Globus pallidus (tissue), 1 donor: ENCODE data around the gene EXO1.

ENCODE experiments used
- DNase-seq: peaks from one replicate; pipeline ENCODE4 v3.0.0-alpha.2; 2015; ENCODE audit warnings: low spot score

The EXO1 gene

GRCh38 chr1:241891296-241891695 is 43.3 kb downstream of the EXO1 start:
- no peak for DNase-seq

DNA sequence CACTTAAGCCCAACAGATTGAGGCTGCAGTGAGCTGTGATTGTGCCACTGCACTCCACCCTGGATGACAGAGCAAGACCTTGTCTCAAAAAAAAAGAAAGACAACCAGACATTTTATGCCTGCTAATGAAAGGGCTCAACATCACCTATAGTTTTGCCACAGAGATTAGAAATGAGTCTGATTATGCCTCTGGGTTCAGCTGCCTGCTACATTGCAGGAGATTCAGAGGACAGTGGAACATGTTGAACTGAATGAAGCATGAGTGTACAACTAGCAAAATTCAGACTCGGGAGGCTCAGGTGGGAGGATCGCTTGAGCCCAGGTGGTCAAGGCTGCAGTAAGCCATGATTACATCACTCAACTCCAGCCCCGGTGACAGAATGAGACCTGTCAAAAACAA is 46.0 kb downstream of the EXO1 start:
- no peak for DNase-seq

- no peak for DNase-seq
These were observed 47.0 kb downstream of the EXO1 start for GRCh38 chr1:241895013-241895412.

GRCh38 chr1:241896670-241896962 is 48.6 kb downstream of the EXO1 start:
- DNase-seq: no peak

- no peak for DNase-seq
These were observed 51.2 kb downstream of the EXO1 start for GRCh38 chr1:241899210-241899609.

DNA sequence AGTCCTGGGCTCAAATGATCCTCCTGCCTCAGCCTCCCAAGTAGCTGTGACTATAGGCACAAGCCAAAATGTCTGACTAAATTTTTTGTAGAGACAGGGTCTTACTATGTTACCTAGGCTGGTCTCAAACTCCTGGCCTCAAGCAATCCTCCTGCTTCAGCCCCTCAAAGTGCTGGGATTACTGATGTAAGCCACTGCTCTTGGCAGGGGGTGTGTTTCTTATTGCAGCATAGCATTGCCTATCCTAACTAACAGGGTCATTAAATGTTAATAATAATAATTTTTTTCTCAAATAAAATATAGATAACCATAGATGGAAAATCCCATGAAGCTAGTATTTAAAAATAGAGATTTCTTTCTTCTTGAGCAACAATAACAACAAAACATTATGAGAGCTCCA is 52.4 kb downstream of the EXO1 start:
- DNase-seq: no peak

- no peak for DNase-seq
These were observed 54.5 kb downstream of the EXO1 start for GRCh38 chr1:241902391-241903065.

DNA sequence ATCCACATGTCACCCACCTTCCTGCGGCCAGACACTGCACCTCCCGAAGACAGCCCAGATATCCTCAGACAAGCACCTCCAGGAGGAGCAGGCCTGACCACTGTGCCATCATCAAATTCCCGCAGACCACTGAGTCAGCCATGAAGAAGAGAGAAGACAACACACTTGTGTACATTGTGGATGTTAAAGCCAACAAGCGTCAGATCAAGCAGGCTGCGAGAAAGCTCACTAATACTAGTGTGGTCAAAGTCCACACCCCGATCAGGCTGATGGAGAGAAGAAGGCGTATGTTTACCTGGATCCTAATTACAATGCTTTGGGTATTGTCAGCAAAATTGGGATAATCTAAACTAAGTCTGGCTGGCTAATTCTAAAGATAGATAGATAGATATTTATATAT is 68.2 kb downstream of the EXO1 start:
- no peak for DNase-seq

DNA sequence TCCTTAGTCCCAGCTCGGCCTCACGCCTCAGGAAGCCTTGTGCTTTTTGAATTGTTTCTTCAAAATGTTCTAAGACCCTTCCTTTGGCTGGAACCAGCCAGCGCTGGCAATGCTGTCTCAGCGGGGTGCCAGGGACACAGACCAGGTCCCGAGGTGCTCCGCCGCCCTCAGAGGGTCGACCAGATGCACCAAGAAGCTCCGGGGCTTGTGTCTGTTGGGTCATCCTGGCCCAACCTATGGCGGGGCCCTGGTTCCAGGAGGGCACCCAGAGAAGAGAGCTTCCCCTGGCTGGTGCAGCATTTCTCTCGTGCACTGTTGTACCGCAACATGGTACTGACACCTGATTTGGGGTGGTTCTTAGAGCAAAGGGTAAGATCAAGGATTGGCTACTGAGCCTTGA is 69.5 kb downstream of the EXO1 start:
- DNase-seq: no peak

GRCh38 chr1:241918879-241919278 is 70.9 kb downstream of the EXO1 start:
- DNase-seq: no peak

DNA sequence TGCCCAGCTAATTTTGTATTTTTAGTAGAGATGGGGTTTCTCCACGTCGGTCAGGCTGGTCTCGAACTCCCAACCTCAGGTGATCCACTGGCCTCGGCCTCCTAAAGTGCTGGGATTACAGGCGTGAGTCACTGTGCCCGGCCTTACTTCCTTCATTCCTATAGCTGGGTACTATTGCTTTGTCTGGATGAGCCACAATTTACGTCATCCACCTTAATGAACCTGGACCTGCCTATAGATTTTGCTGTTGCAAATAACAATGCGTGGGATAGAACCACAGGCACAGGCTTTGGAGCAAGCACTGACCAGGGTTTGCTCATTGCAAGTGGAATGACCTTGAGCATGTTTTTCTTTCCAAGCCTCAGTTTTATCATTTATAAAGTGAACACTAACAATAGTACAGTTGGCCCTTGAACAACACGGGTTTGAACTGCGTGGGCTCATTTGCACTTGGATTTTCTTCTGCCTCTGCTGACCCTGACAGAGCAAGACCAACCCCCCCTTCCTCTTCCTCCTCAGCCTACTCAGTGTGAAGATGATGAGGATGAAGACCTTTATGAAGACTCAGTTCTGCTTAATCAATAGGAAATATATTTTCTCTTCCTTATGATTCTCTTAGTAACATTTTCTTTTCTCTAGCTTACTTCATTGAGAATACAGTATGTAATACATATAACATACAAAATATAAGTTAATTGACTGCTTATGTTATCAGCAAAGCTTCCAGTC is 76.2 kb downstream of the EXO1 start:
- DNase-seq: no peak

DNA sequence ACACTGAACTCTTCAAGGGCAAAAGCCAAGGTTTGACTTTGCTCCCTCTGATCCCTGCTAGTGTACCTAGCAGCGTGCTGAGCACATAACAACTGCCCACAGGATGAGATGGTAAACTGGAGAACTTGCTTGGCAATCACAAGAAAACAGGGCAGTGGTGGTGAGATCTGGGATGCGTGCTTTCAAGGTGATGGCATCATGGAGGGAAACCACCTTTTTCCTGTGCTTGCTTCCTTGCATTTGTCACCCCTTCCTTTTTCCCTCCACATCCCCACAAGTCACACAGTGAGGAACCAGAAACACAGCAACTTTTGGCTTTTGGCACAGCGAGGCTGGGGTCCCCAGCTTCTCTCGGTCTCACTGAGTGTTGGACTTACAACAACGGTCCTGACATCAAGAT is 78.1 kb downstream of the EXO1 start:
- DNase-seq: no peak

DNA sequence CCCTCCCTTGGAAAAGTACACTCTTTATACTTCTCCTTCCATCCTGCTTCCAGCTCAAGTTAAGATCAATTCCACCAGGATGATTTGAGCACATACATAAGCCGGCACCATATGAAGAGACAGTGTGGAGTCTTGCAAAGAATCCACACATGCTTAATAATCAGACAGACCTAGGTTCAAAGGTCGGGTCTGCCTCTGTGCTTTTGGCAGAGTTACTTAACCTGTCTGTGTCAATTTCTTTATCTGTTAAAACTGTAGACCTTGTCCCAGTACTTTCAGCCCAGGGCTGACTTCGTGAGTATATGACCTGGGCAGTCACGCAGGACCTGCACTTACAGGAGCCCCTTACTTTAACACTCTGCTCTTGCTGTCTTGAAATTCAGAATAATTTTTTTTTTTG is 79.3 kb downstream of the EXO1 start:
- DNase-seq: no peak

DNA sequence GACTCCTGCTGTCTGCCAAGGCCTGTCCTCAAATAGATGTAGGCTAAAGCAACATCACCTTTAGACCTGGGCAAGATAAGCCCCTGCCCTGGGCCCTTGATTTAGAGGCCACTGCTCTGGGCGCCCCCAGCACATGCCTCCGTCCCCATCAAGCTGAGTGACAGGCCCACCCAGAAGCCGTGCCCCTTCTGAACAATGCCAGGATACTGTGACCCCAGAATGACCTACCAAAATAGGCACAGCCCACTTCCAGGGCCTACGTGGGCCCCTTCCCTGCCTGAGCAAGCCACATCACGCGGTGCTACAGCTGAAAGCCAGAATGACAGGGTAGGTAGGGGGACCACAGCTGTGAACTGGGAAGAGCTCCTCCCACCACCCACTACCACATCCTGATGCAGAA is 84.8 kb downstream of the EXO1 start:
- no peak for DNase-seq

DNA sequence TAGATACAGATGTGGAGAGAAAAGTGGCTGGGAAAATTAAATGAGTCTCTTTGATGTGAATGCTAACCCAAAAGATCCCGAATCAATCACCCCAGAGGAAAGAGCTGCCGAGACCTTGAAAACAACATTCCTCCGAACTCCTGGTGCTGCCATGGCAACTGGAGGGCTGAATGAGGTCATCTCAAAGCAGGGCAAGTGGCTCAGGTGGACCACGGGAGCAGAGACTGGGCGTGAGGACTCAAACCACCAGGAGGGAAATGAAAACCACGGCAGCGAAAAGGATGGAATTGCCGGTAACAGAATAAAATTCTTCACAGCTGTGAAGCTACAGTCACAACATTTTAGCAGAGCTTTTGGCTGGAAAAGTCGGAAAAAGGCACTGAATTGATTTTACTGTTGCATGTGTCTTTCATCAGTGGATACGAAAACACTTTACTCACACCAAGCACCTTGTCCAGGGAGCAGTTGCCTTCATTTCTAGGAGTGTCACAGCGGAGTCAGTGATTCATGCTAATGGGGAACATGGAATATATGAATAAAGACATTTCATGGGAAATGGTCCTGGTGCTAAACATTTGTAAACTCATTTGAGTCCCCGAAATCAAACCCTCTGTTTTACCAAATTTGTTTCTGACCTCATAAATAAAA is 86.3 kb downstream of the EXO1 start:
- DNase-seq: peak; percentile 15

GRCh38 chr1:241934866-241935265 is 86.9 kb downstream of the EXO1 start:
- DNase-seq: peak; percentile 23
